ENCODE data around the gene MAIP1.

- TF ChIP-seq MAFK (IDR thresholded peaks at IDR 0.05; ENCODE audit: partially characterized antibody) (no peak), REST (IDR thresholded peaks at IDR 0.05) (no peak)
Observed at GRCh38 chr2:199992296-199992695, 36.9 kb downstream of the MAIP1 start.

All from A549 (cell line).